Peyer's patch (tissue), 4 donors: Measurements from ENCODE around the gene PLCL2. TPM values are rescaled to one million over a fixed set of nuclear protein-coding genes. Genes with fewer than 3 reads are reported as not detected.
"Not testable (repeated sequence)": the region's sequence is repeated elsewhere in the genome, so short reads cannot be mapped to it uniquely, and the experiment has no call there.

Experiments
- DNase-seq, 3 donors: peaks; one replicate each; pipeline ENCODE4 v3.0.0-alpha.2; 2017 to 2019
- H3K27ac ChIP-seq, 4 donors: fragments of 200-600 bp; sonication (generic); one replicate each; pipeline ENCODE4 v1.5.1; 2016 to 2019
- H3K27me3 ChIP-seq, 2 donors: fragments of 200-600 bp; sonication (generic); one replicate each; pipeline ENCODE4 v1.5.1; 2019
- H3K36me3 ChIP-seq, 3 donors: fragments of 200-600 bp; sonication (generic); one replicate each; pipeline ENCODE4 v1.5.1; 2016 to 2019
- H3K4me1 ChIP-seq, 4 donors: fragments of 200-600 bp; sonication (generic); one replicate each; pipeline ENCODE4 v1.5.1; 2016 to 2019
- H3K4me3 ChIP-seq, 4 donors: fragments of 200-600 bp; sonication (generic); 1 replicate in 3 of 4; 2 replicates in 1 of 4; pipeline ENCODE4 v1.5.1; 2016 to 2019; ENCODE audit warnings: mild to moderate bottlenecking in 1 of 4
- H3K9me3 ChIP-seq, 4 donors: fragments of 200-600 bp; sonication (generic); one replicate each; pipeline ENCODE4 v1.5.1; 2016 to 2019; ENCODE audit warnings: mild to moderate bottlenecking in 1 of 4
- CTCF ChIP-seq, 6 experiments: fragments of 450-650 bp in 4 of 6; fragments of 200-600 bp in 2 of 6; sonication (generic) in 1 of 6; IDR thresholded peaks; one replicate each; pipeline ENCODE4 v1.5.1; 2017 to 2019; ENCODE audit warnings: antibody characterized with exemption in 6 of 6, mild to moderate bottlenecking in 3 of 6, moderate library complexity in 1 of 6
- POLR2A ChIP-seq, 2 donors: fragments of 450-650 bp; IDR thresholded peaks; one replicate each; pipeline ENCODE4 v1.5.1; 2017; ENCODE audit warnings: antibody characterized with exemption in 2 of 2, mild to moderate bottlenecking in 2 of 2, moderate library complexity in 2 of 2
- total RNA-seq, 4 donors: library from RNA; depleted of rRNA; stranded (reverse); fragments of >200 nt; gene quantifications; one replicate each; pipeline ENCODE4 v1.1.0, GENCODE V29; 2016

Gene PLCL2
- total RNA-seq, 4 donors from 2014 or later, result 21.8 to 39.6 (median 25.4) TPM

GRCh38 chr3:17122758-17123157 lies 238.0 kb downstream of the PLCL2 start:
- Histone ChIP-seq H3K4me3 (no peak overlapping the region), H3K36me3 (no peaks in the 10 kb centered on the region), H3K4me1 (no peaks in the 10 kb centered on the region), H3K9me3 (no peaks in the 10 kb centered on the region), H3K27ac (no peak overlapping the region), H3K27me3 (no peaks in the 10 kb centered on the region)
- TF ChIP-seq POLR2A (IDR thresholded peaks at IDR 0.05), result no peak
- TF ChIP-seq CTCF (IDR thresholded peaks at IDR 0.05), result no peak
- DNase-seq, result no peak

DNA sequence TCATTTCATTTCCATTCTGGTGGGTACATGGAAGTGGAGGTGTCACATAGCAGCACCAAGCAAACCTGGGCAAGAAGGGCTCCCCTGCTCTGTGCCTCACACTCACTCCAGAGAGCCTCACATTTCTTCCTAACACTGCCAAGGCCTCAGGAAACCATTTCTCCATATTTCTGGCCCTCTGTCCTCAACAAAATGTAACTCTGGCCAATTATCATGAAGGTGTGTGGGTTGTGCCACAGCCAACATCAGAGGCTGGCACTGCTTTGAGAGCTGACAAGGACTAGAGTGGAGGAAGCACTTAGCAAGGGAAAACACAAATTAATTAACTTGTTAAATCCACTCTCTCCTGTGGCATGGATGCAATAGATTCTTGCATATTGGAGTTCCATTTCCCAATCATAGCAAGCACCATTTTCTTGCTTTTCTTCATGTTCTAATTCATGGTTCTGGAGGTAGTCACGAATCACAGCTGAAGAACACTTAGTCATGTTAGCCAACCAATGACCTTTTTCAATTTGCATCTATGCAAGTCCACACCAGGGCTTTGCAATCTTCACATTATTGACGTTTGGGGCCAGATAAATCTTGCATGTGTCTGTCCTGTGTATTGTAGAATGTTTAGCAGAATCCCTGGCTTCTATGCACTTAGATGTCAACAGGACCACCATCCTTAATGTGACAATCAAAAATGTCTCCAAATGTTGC lies 241.1 kb downstream of the PLCL2 start:
- Histone ChIP-seq H3K36me3 (no peaks in the 10 kb centered on the region), H3K4me1 (no peaks in the 10 kb centered on the region), H3K27ac (no peak overlapping the region), H3K4me3 (no peak overlapping the region), H3K27me3 (no peaks in the 10 kb centered on the region), H3K9me3 (no peaks in the 10 kb centered on the region)
- TF ChIP-seq CTCF (IDR thresholded peaks at IDR 0.05) (no peak), POLR2A (IDR thresholded peaks at IDR 0.05) (no peak)
- DNase-seq, result no peak

DNA sequence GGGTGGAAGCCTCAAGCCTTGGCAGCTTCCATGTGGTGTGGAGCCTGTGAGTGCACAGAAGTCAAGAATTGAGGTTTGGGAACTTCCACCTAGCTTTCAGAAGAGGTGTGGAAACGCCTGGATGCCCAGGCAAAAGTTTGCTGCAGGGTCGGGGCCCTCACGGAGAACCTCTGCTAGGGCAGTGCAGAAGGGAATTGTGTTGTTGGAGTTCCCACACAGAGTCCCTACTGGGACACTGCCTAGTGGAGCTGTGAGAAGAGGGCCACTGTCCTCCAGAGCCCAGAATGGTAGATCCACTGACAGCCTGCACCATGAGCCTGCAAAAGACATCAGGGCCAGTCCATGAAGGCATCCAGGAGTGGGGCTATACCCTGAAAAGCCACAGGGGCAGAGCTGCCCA lies 243.9 kb downstream of the PLCL2 start:
- not testable (repeated sequence) for H3K27me3 ChIP-seq, DNase-seq, H3K27ac ChIP-seq, H3K9me3 ChIP-seq, H3K4me3 ChIP-seq, H3K36me3 ChIP-seq, H3K4me1 ChIP-seq

DNA sequence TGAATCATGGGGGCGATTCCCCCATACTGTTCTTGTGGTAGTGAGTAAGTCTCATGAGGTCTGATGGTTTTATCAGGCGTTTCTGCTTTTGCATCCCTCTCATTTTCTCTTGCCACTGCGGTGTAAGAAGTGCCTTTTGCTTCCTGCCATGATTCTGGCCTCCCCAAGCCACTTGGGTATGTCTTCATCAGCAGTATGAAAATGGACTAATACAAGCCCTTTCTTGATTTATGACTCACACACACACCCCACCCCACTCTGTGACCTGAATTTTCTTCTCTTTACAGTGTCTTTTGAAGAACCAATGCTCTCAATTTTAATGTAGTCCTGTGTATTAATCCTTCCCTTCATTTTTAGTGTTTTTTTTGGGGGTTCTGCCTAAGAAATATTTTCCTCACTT lies 244.8 kb downstream of the PLCL2 start:
- H3K4me1 ChIP-seq, result no peaks in the 10 kb centered on the region
- H3K27ac ChIP-seq, result no peak overlapping the region
- no peak for DNase-seq
- H3K9me3 ChIP-seq, result no peaks in the 10 kb centered on the region
- no peaks in the 10 kb centered on the region for H3K27me3 ChIP-seq
- no peaks in the 10 kb centered on the region for H3K36me3 ChIP-seq
- H3K4me3 ChIP-seq, result no peak overlapping the region
- TF ChIP-seq CTCF (IDR thresholded peaks at IDR 0.05), result no peak
- no peak for TF ChIP-seq POLR2A (IDR thresholded peaks at IDR 0.05)

DNA sequence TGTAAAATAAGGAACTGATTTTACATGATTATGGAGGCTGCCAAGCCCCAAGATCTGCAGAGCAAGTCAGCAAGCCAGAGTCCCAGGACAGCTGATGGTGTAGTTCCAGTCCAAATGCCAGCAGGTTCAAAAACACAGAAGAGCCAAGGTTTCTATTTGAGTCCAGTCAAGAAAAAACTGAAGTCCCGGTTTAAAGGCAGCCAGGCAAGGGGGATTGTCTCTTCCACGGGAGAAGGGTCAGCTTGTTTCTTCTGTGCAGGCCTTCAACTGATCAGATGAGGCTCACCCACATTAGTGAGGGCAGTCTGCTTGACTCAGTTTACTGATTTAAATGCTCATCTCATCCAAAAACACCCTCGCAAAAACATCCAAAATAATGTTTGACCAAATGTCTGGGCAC lies 246.2 kb downstream of the PLCL2 start:
- DNase-seq, result no peak
- no peaks in the 10 kb centered on the region for H3K9me3 ChIP-seq
- H3K4me3 ChIP-seq, result no peak overlapping the region
- no peaks in the 10 kb centered on the region for H3K36me3 ChIP-seq
- no peak overlapping the region for H3K27ac ChIP-seq
- no peaks in the 10 kb centered on the region for H3K27me3 ChIP-seq
- no peaks in the 10 kb centered on the region for H3K4me1 ChIP-seq
- TF ChIP-seq CTCF (IDR thresholded peaks at IDR 0.05), result no peak
- no peak for TF ChIP-seq POLR2A (IDR thresholded peaks at IDR 0.05)

DNA sequence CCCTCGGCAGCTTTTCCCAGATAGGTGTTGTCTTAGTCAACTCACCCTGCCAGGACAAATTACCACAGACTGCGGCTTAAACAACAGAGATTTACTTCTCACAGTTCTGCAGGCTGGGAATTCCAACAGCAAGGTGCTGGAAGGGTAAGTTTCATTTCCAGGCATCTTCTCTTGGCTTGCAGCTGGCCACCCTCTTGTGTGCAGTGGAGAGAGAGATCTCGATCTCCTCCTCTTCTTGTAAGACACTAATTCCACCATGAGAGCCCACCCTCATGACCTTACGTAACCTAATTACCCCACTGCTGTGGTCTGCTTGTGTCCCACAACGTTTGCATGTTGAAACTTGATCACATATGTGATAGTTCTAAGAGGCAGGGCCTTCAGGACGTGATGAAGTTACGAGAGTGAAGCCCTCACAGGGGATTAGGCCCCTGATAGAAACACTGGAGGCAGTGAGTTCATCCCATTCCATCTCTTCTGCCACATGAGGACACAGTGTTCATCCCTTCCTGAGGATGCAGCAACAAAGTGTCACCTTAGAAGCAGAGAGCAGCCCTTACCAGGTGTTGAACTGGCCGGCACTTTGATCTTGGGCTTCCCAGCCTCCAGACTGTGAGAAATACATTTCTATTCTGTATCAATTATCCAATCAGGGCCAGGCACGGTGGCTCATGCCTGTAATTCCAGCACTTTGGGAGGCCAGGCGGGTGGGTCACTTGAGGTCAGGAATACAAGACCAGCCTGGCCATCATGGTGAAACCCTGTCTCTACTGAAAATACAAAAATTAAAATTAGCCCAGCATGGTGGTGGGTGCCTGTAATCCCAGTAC lies 247.7 kb downstream of the PLCL2 start:
- no peak for TF ChIP-seq CTCF (IDR thresholded peaks at IDR 0.05)
- no peak for TF ChIP-seq POLR2A (IDR thresholded peaks at IDR 0.05)
- Histone ChIP-seq H3K4me1 (no peaks in the 10 kb centered on the region), H3K27ac (no peak overlapping the region), H3K4me3 (no peak overlapping the region), H3K27me3 (no peaks in the 10 kb centered on the region), H3K9me3 (no peaks in the 10 kb centered on the region), H3K36me3 (no peaks in the 10 kb centered on the region)
- DNase-seq, result no peak
